SK-N-SH (cell line): ENCODE data around the gene SNX24. TPM values are rescaled to one million over a fixed set of nuclear protein-coding genes. Genes with fewer than 3 reads are reported as not detected.

ENCODE experiments used
- CTCF ChIA-PET: fragments of 300-600, 350-600 bp; formaldehyde crosslinking; extraction: SDS; loops from one replicate; lab custom pipeline; 2021; lab: Yijun Ruan, JAX
- POLR2A ChIA-PET: fragments of 350-600 bp; sonication (Branson Sonifier 250); formaldehyde crosslinking; extraction: SDS; loops from one replicate; lab custom pipeline; 2020; ENCODE audit warnings: antibody characterized with exemption, inconsistent platforms; lab: Yijun Ruan, JAX
- DNase-seq: peaks from one replicate; pipeline ENCODE4 v3.0.0; 2012
- H2AFZ ChIP-seq: fragments of 200-600 bp; sonication (generic); 2 replicates; pipeline ENCODE4 v1.8.1; 2016; ENCODE audit warnings: antibody characterized with exemption, mild to moderate bottlenecking, low read depth
- H3F3A ChIP-seq: fragments of 200-600 bp; sonication (generic); replicated peaks from 2 replicates; pipeline ENCODE3; 2016; ENCODE audit warnings: antibody characterized with exemption, mild to moderate bottlenecking; ENCODE audit not compliant: insufficient read depth
- H3K27ac ChIP-seq, 2 experiments: fragments of 200-500 bp in 1 of 2; fragments of 200-600 bp in 1 of 2; sonication (Bioruptor generic) in 1 of 2; sonication (generic), shearing (Covaris generic) in 1 of 2; 2 replicates each; pipeline versions ENCODE4 v1.5.1 to v1.6.1; 2014 to 2016; ENCODE audit warnings: low read depth in 2 of 2, inconsistent platforms in 1 of 2, low read length in 1 of 2, mild to moderate bottlenecking in 1 of 2, mixed read lengths in 1 of 2
- H3K27me3 ChIP-seq: fragments of 200-600 bp; sonication (generic), shearing (Covaris generic); 2 replicates; pipeline ENCODE4 v1.6.1; 2016; ENCODE audit warnings: mixed run types; ENCODE audit not compliant: insufficient read depth
- H3K36me3 ChIP-seq, 2 experiments: fragments of 200-500 bp in 1 of 2; fragments of 200-600 bp in 1 of 2; sonication (Bioruptor generic) in 1 of 2; sonication (generic) in 1 of 2; replicated peaks in 1 of 2; 2 replicates each; pipeline versions ENCODE3 to v1.5.1; 2014 to 2016; ENCODE audit warnings: low read length in 1 of 2, mild to moderate bottlenecking in 1 of 2; ENCODE audit not compliant: insufficient read depth in 2 of 2, control insufficient read depth in 1 of 2
- H3K4me1 ChIP-seq, 2 experiments: fragments of 200-500 bp in 1 of 2; fragments of 200-600 bp in 1 of 2; sonication (Bioruptor generic) in 1 of 2; sonication (generic), shearing (Covaris generic) in 1 of 2; 2 replicates each; pipeline versions ENCODE4 v1.5.1 to v1.6.1; 2014 to 2016; ENCODE audit warnings: low read depth in 1 of 2, low read length in 1 of 2, mixed run types in 1 of 2; ENCODE audit not compliant: insufficient read depth in 2 of 2, control insufficient read depth in 1 of 2
- H3K4me2 ChIP-seq: fragments of 200-600 bp; sonication (generic), shearing (Covaris generic); 2 replicates; pipeline ENCODE4 v1.6.1; 2017; ENCODE audit warnings: mixed run types
- H3K4me3 ChIP-seq, 2 experiments: fragments of 200-500 bp in 1 of 2; fragments of 200-600 bp in 1 of 2; sonication (Bioruptor generic) in 1 of 2; sonication (generic), shearing (Covaris generic) in 1 of 2; 2 replicates each; pipeline versions ENCODE4 v1.5.1 to v1.8.1; 2014 to 2016; ENCODE audit warnings: low read depth in 2 of 2, inconsistent platforms in 1 of 2, low read length in 1 of 2, mild to moderate bottlenecking in 1 of 2, mixed read lengths in 1 of 2, moderate library complexity in 1 of 2
- H3K79me2 ChIP-seq: fragments of 200-600 bp; sonication (generic); 2 replicates; pipeline ENCODE4 v1.8.1; 2017; ENCODE audit warnings: mild to moderate bottlenecking; ENCODE audit not compliant: insufficient read depth
- H3K9ac ChIP-seq: fragments of 200-600 bp; sonication (generic); 2 replicates; pipeline ENCODE4 v1.6.1; 2017; ENCODE audit warnings: mixed run types
- H3K9me2 ChIP-seq: fragments of 200-600 bp; sonication (generic); 2 replicates; pipeline ENCODE4 v1.6.1; 2017; ENCODE audit warnings: mixed run types
- H3K9me3 ChIP-seq: fragments of 200-600 bp; sonication (generic); 2 replicates; pipeline ENCODE4 v1.6.1; 2017; ENCODE audit warnings: mixed run types, mild to moderate bottlenecking, moderate library complexity
- H4K20me1 ChIP-seq: fragments of 200-600 bp; sonication (generic); 2 replicates; pipeline ENCODE4 v1.6.1; 2017; ENCODE audit warnings: mild to moderate bottlenecking, mixed run types; ENCODE audit not compliant: insufficient read depth
- FOXJ3 ChIP-seq: sonication (generic); formaldehyde crosslinking; IDR thresholded peaks from 2 replicates; pipeline ENCODE4 v1.5.1; 2020; ENCODE audit warnings: mild to moderate bottlenecking, missing genetic modification reagents
- FOXM1 ChIP-seq: IDR thresholded peaks from 2 replicates; pipeline ENCODE4 v1.4.0; 2012; ENCODE audit warnings: low read depth, mild to moderate bottlenecking
- GATA2 ChIP-seq: sonication (generic); formaldehyde crosslinking; IDR thresholded peaks from 2 replicates; pipeline ENCODE4 v1.5.0; 2020; ENCODE audit warnings: mild to moderate bottlenecking, missing genetic modification reagents
- IRF3 ChIP-seq: fragments of 150-350 bp; IDR thresholded peaks from 2 replicates; pipeline ENCODE4 v1.6.1; 2016; ENCODE audit warnings: mild to moderate bottlenecking, low read depth, low read length
- JUND ChIP-seq: IDR thresholded peaks from 2 replicates; pipeline ENCODE4 v1.4.0; 2012
- MEF2A ChIP-seq: IDR thresholded peaks from 2 replicates; pipeline ENCODE4 v1.4.0; 2012; ENCODE audit warnings: low read depth, borderline replicate concordance
- SIN3A ChIP-seq: IDR thresholded peaks from 2 replicates; pipeline ENCODE4 v1.6.1; 2012; ENCODE audit warnings: low read depth, mild to moderate bottlenecking, low read length, moderate library complexity, borderline replicate concordance
- YY1 ChIP-seq: IDR thresholded peaks from 2 replicates; pipeline ENCODE4 v1.4.0; 2012; ENCODE audit warnings: low read depth, mild to moderate bottlenecking
- WGBS: methylation state at CpG from one replicate; pipeline ENCODE4 v1.1.6; 2017; ENCODE audit warnings: low lambda C conversion rate; 5-methylcytosine and 5-hydroxymethylcytosine counted together
- polyA plus RNA-seq, 3 experiments: library from polyadenylated mRNA; depleted of rRNA; stranded (reverse); fragments of >200 nt; gene quantifications; 2 replicates each; pipeline ENCODE4 v1.2.3, GENCODE V29; 2012
- TF ChIP-seq, protein P1 (sequence below): IDR thresholded peaks from 2 replicates; pipeline ENCODE4 v1.6.1; 2012; ENCODE audit warnings: mild to moderate bottlenecking, low read depth, low read length, moderate library complexity
- TF ChIP-seq, protein P2 (sequence below): IDR thresholded peaks from 2 replicates; pipeline ENCODE4 v1.4.0; 2012; ENCODE audit warnings: low read depth
- TF ChIP-seq, protein P3 (sequence below): fragments of 200-600 bp; sonication (generic); IDR thresholded peaks from 2 replicates; pipeline ENCODE4 v1.6.1; 2017; ENCODE audit warnings: antibody characterized with exemption, mild to moderate bottlenecking, moderate library complexity

The SNX24 gene
- polyA plus RNA-seq, 1 of the 3 experiments (the other 2 are of a cell fraction), result 8.2 TPM

GRCh38 chr5:122916490-122916889, 71.1 kb downstream of the SNX24 start (continued):
- TF ChIP-seq, protein P1, sequence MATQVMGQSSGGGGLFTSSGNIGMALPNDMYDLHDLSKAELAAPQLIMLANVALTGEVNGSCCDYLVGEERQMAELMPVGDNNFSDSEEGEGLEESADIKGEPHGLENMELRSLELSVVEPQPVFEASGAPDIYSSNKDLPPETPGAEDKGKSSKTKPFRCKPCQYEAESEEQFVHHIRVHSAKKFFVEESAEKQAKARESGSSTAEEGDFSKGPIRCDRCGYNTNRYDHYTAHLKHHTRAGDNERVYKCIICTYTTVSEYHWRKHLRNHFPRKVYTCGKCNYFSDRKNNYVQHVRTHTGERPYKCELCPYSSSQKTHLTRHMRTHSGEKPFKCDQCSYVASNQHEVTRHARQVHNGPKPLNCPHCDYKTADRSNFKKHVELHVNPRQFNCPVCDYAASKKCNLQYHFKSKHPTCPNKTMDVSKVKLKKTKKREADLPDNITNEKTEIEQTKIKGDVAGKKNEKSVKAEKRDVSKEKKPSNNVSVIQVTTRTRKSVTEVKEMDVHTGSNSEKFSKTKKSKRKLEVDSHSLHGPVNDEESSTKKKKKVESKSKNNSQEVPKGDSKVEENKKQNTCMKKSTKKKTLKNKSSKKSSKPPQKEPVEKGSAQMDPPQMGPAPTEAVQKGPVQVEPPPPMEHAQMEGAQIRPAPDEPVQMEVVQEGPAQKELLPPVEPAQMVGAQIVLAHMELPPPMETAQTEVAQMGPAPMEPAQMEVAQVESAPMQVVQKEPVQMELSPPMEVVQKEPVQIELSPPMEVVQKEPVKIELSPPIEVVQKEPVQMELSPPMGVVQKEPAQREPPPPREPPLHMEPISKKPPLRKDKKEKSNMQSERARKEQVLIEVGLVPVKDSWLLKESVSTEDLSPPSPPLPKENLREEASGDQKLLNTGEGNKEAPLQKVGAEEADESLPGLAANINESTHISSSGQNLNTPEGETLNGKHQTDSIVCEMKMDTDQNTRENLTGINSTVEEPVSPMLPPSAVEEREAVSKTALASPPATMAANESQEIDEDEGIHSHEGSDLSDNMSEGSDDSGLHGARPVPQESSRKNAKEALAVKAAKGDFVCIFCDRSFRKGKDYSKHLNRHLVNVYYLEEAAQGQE, result no peak
- TF ChIP-seq FOXM1 (no peak), IRF3 (no peak), YY1 (no peak), GATA2 (CRISPR knock-in tag) (no peak)
- TF ChIP-seq, protein P2, sequence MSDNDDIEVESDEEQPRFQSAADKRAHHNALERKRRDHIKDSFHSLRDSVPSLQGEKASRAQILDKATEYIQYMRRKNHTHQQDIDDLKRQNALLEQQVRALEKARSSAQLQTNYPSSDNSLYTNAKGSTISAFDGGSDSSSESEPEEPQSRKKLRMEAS, result no peak

DNA sequence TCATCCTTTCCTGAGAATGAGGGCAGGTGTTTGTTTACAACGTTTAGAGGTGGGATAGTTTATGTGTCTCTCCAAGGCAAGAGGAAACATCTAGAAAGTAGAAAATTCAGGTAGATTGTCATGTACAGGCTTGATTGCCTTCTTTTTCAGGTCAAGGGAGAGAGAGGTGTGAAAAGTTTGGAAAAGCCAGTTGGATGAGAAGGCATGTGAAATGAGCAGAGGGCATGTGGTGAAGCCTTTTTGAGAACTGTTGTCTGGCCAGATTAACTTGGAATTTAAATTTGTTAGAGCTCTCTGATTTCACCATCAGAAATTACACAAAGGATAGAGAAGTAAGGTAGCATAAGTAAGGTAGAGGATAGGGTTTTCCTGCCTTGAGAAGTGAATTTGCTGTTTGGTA, 74.6 kb downstream of the SNX24 start:
- Histone ChIP-seq H3K79me2 (peaks cover 17% of the 10 kb centered on the region), H3K9me3 (no peaks in the 10 kb centered on the region), H3K36me3 (no peaks in the 10 kb centered on the region), H3K9ac (no peak overlapping the region), H3K4me3 (no peak overlapping the region), H2AFZ (no peak overlapping the region), H3F3A (no peaks in the 10 kb centered on the region), H4K20me1 (no peaks in the 10 kb centered on the region), H3K4me2 (no peak overlapping the region), H3K4me1 (peaks cover 0 to 4% of the 10 kb centered on the region in 2 experiments; a peak in 1 of 4 replicates), H3K27me3 (no peaks in the 10 kb centered on the region), H3K27ac (no peak overlapping the region), H3K9me2 (no peaks in the 10 kb centered on the region)
- TF ChIP-seq, protein P1, result no peak
- TF ChIP-seq FOXM1 (no peak), SIN3A (no peak), MEF2A (no peak), JUND (no peak), FOXJ3 (no peak)
- TF ChIP-seq, protein P3, sequence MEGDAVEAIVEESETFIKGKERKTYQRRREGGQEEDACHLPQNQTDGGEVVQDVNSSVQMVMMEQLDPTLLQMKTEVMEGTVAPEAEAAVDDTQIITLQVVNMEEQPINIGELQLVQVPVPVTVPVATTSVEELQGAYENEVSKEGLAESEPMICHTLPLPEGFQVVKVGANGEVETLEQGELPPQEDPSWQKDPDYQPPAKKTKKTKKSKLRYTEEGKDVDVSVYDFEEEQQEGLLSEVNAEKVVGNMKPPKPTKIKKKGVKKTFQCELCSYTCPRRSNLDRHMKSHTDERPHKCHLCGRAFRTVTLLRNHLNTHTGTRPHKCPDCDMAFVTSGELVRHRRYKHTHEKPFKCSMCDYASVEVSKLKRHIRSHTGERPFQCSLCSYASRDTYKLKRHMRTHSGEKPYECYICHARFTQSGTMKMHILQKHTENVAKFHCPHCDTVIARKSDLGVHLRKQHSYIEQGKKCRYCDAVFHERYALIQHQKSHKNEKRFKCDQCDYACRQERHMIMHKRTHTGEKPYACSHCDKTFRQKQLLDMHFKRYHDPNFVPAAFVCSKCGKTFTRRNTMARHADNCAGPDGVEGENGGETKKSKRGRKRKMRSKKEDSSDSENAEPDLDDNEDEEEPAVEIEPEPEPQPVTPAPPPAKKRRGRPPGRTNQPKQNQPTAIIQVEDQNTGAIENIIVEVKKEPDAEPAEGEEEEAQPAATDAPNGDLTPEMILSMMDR, result no peak
- ChIA-PET POLR2A (no interaction called here), CTCF (interaction anchor here (0.7 kb wide), 2 partner anchors 25 to 448 kb away, joined by 3 to 4 read pairs; no protein-coding TSS in a partner anchor)
- no peak for DNase-seq
- 82% methylated on average over 1 of the region's 1 CpG for WGBS
